ENCODE results near the gene CDH23. TPM values are rescaled to one million over a fixed set of nuclear protein-coding genes. Genes with fewer than 3 reads are reported as not detected.

CDH23 gene
- total RNA-seq, 2 experiments from 2014 or later = 4.0 to 4.5 TPM

- no peak overlapping the region for H3K4me3 Mint-ChIP-seq
- ChIA-PET CTCF (no interaction called here), POLR2A (no interaction called here)
- H3K4me1 Mint-ChIP-seq = no peaks in the 10 kb centered on the region
- no peak overlapping the region for H3K27ac Mint-ChIP-seq
- no peaks in the 10 kb centered on the region for H3K36me3 Mint-ChIP-seq (ENCODE audit: low read depth)
- H3K27me3 Mint-ChIP-seq = peaks cover 13% of the 10 kb centered on the region
- H3K9me3 Mint-ChIP-seq = no peaks in the 10 kb centered on the region
- DNase-seq = no peak
Measured at GRCh38 chr10:71419750-71420149, 23.0 kb downstream of the CDH23 start.

GRCh38 chr10:71421075-71421434, 24.3 kb downstream of the CDH23 start:
- no peak for DNase-seq
- Mint-ChIP-seq H3K4me3 (no peak overlapping the region), H3K4me1 (no peaks in the 10 kb centered on the region), H3K36me3 (ENCODE audit: low read depth) (no peaks in the 10 kb centered on the region), H3K27me3 (peaks cover 10% of the 10 kb centered on the region), H3K9me3 (no peaks in the 10 kb centered on the region), H3K27ac (no peak overlapping the region)
- POLR2A ChIA-PET = no interaction called here
- CTCF ChIA-PET = interaction anchor here (1.2 to 2.2 kb wide), 2 partner anchors 9 to 26 kb away, joined by 3 to 5 read pairs; no protein-coding TSS in a partner anchor

GRCh38 chr10:71423250-71423649, 26.5 kb downstream of the CDH23 start:
- Mint-ChIP-seq H3K36me3 (ENCODE audit: low read depth) (no peaks in the 10 kb centered on the region), H3K9me3 (no peaks in the 10 kb centered on the region), H3K4me3 (no peak overlapping the region), H3K27me3 (peaks cover 2% of the 10 kb centered on the region), H3K4me1 (no peaks in the 10 kb centered on the region), H3K27ac (no peak overlapping the region)
- DNase-seq = no peak
- POLR2A ChIA-PET = no interaction called here
- CTCF ChIA-PET = no interaction called here

GRCh38 chr10:71423901-71424300, 27.2 kb downstream of the CDH23 start:
- no peak for DNase-seq
- no peaks in the 10 kb centered on the region for H3K9me3 Mint-ChIP-seq
- CTCF ChIA-PET = no interaction called here
- H3K4me3 Mint-ChIP-seq = no peak overlapping the region
- no peak overlapping the region for H3K27ac Mint-ChIP-seq
- no peaks in the 10 kb centered on the region for H3K36me3 Mint-ChIP-seq (ENCODE audit: low read depth)
- H3K27me3 Mint-ChIP-seq = peaks cover 2% of the 10 kb centered on the region
- POLR2A ChIA-PET = no interaction called here
- no peaks in the 10 kb centered on the region for H3K4me1 Mint-ChIP-seq

GRCh38 chr10:71424496-71425194, 27.9 kb downstream of the CDH23 start:
- H3K9me3 Mint-ChIP-seq = no peaks in the 10 kb centered on the region
- DNase-seq = no peak
- CTCF ChIA-PET = no interaction called here
- no peaks in the 10 kb centered on the region for H3K36me3 Mint-ChIP-seq (ENCODE audit: low read depth)
- H3K27me3 Mint-ChIP-seq = peaks cover 2% of the 10 kb centered on the region
- H3K4me3 Mint-ChIP-seq = no peak overlapping the region
- POLR2A ChIA-PET = no interaction called here
- H3K27ac Mint-ChIP-seq = no peak overlapping the region
- H3K4me1 Mint-ChIP-seq = no peaks in the 10 kb centered on the region

- DNase-seq = no peak
- ChIA-PET CTCF (interaction anchor here (1.2 to 1.8 kb wide), 3 partner anchors 9 to 348 kb away, joined by 4 to 5 read pairs (median 4); no protein-coding TSS in a partner anchor), POLR2A (no interaction called here)
- Mint-ChIP-seq H3K4me1 (no peaks in the 10 kb centered on the region), H3K4me3 (no peak overlapping the region), H3K27me3 (peaks cover 1% of the 10 kb centered on the region), H3K36me3 (ENCODE audit: low read depth) (no peaks in the 10 kb centered on the region), H3K9me3 (no peaks in the 10 kb centered on the region), H3K27ac (no peak overlapping the region)
Measured at GRCh38 chr10:71426058-71426605, 29.4 kb downstream of the CDH23 start.

GRCh38 chr10:71427246-71427645, 30.5 kb downstream of the CDH23 start:
- no peaks in the 10 kb centered on the region for H3K27me3 Mint-ChIP-seq
- H3K4me3 Mint-ChIP-seq = no peak overlapping the region
- no peaks in the 10 kb centered on the region for H3K9me3 Mint-ChIP-seq
- no peak overlapping the region for H3K27ac Mint-ChIP-seq
- H3K4me1 Mint-ChIP-seq = no peaks in the 10 kb centered on the region
- no peaks in the 10 kb centered on the region for H3K36me3 Mint-ChIP-seq (ENCODE audit: low read depth)
- ChIA-PET CTCF (interaction anchor here (1.2 to 1.3 kb wide), 2 partner anchors 8 to 10 kb away, joined by 4 to 5 read pairs; no protein-coding TSS in a partner anchor), POLR2A (no interaction called here)
- no peak for DNase-seq

- Mint-ChIP-seq H3K4me3 (no peak overlapping the region), H3K27ac (no peak overlapping the region), H3K4me1 (no peaks in the 10 kb centered on the region), H3K36me3 (ENCODE audit: low read depth) (no peaks in the 10 kb centered on the region), H3K27me3 (no peaks in the 10 kb centered on the region), H3K9me3 (no peaks in the 10 kb centered on the region)
- ChIA-PET CTCF (interaction anchor here (0.8 to 1.1 kb wide), 2 partner anchors 9 to 45 kb away, joined by 3 read pairs; no protein-coding TSS in a partner anchor), POLR2A (no interaction called here)
- no peak for DNase-seq
Measured at GRCh38 chr10:71429304-71429703, 32.6 kb downstream of the CDH23 start.

GRCh38 chr10:71429929-71430328, 33.2 kb downstream of the CDH23 start:
- POLR2A ChIA-PET = no interaction called here
- Mint-ChIP-seq H3K36me3 (ENCODE audit: low read depth) (no peaks in the 10 kb centered on the region), H3K9me3 (no peaks in the 10 kb centered on the region), H3K27me3 (no peaks in the 10 kb centered on the region), H3K4me3 (no peak overlapping the region), H3K27ac (no peak overlapping the region), H3K4me1 (no peaks in the 10 kb centered on the region)
- no peak for DNase-seq
- CTCF ChIA-PET = interaction anchor here (0.7 to 1.1 kb wide), 3 partner anchors 9 to 583 kb away, joined by 3 to 4 read pairs (median 3); no protein-coding TSS in a partner anchor

GRCh38 chr10:71431239-71432100, 34.8 kb downstream of the CDH23 start:
- H3K4me3 Mint-ChIP-seq = no peak overlapping the region
- ChIA-PET POLR2A (no interaction called here), CTCF (no interaction called here)
- no peaks in the 10 kb centered on the region for H3K36me3 Mint-ChIP-seq (ENCODE audit: low read depth)
- no peak overlapping the region for H3K27ac Mint-ChIP-seq
- H3K4me1 Mint-ChIP-seq = no peaks in the 10 kb centered on the region
- no peaks in the 10 kb centered on the region for H3K9me3 Mint-ChIP-seq
- no peaks in the 10 kb centered on the region for H3K27me3 Mint-ChIP-seq
- DNase-seq = no peak

GRCh38 chr10:71432101-71432905, 35.6 kb downstream of the CDH23 start:
- H3K36me3 Mint-ChIP-seq (ENCODE audit: low read depth) = no peaks in the 10 kb centered on the region
- ChIA-PET CTCF (no interaction called here), POLR2A (no interaction called here)
- H3K4me1 Mint-ChIP-seq = no peaks in the 10 kb centered on the region
- H3K4me3 Mint-ChIP-seq = no peak overlapping the region
- H3K27ac Mint-ChIP-seq = no peak overlapping the region
- no peak for DNase-seq
- no peaks in the 10 kb centered on the region for H3K27me3 Mint-ChIP-seq
- H3K9me3 Mint-ChIP-seq = no peaks in the 10 kb centered on the region

GRCh38 chr10:71432956-71433767, 36.4 kb downstream of the CDH23 start:
- H3K9me3 Mint-ChIP-seq = no peaks in the 10 kb centered on the region
- ChIA-PET CTCF (no interaction called here), POLR2A (no interaction called here)
- no peaks in the 10 kb centered on the region for H3K27me3 Mint-ChIP-seq
- DNase-seq = no peak
- H3K4me3 Mint-ChIP-seq = no peak overlapping the region
- no peaks in the 10 kb centered on the region for H3K4me1 Mint-ChIP-seq
- H3K36me3 Mint-ChIP-seq (ENCODE audit: low read depth) = no peaks in the 10 kb centered on the region
- H3K27ac Mint-ChIP-seq = no peak overlapping the region

Data from activated CD4-positive, alpha-beta T cell treated with anti-CD3 and anti-CD28 coated beads, Interleukin-2, amount 10 ng/mL, durations not matched to agents 7 days and 5 days (primary cell).